Hepatocyte (in vitro differentiated cells): ENCODE results near the gene RASGRP1.

Experiments
- CTCF ChIP-seq: fragments of 200-600 bp; sonication (generic); IDR thresholded peaks from 2 replicates; pipeline ENCODE4 v1.5.1; 2016; ENCODE audit warnings: antibody characterized with exemption, mild to moderate bottlenecking; ENCODE audit not compliant: poor library complexity
- EZH2 ChIP-seq: fragments of 200-600 bp; sonication (generic); IDR thresholded peaks from 2 replicates; pipeline ENCODE4 v1.6.1; 2016; ENCODE audit warnings: antibody characterized with exemption, mild to moderate bottlenecking, borderline replicate concordance

- TF ChIP-seq CTCF (no peak), EZH2 (no peak)
These were observed 123.5 kb downstream of the RASGRP1 start for GRCh38 chr15:38441130-38441519.
